Measurements from ENCODE around the gene TMEM43. TPM values are rescaled to one million over a fixed set of nuclear protein-coding genes. Genes with fewer than 3 reads are reported as not detected.

TMEM43 gene
- total and polyA plus RNA-seq, 8 donors, result 11.2 to 31.2 (median 17.6) TPM

DNA sequence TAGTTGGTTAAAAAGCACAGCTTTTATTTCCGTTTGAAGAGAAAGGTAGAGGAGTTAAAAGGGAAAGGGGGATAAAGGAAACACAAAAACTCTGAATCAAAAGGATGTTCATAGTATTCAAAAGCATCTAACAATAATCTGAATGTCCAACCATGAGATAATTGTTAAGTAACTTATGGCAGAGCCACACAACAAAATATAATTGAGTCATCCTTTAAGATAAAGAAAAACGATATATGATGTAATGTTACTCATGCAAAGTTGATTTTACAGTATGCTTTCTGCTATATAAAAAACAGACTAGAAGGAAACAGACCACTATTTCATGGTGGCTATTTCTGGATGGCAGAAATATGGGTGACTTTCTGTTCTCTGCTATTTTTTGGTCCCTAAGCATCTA lies 49.6 kb downstream of the TMEM43 start:
- TF ChIP-seq, protein P1, sequence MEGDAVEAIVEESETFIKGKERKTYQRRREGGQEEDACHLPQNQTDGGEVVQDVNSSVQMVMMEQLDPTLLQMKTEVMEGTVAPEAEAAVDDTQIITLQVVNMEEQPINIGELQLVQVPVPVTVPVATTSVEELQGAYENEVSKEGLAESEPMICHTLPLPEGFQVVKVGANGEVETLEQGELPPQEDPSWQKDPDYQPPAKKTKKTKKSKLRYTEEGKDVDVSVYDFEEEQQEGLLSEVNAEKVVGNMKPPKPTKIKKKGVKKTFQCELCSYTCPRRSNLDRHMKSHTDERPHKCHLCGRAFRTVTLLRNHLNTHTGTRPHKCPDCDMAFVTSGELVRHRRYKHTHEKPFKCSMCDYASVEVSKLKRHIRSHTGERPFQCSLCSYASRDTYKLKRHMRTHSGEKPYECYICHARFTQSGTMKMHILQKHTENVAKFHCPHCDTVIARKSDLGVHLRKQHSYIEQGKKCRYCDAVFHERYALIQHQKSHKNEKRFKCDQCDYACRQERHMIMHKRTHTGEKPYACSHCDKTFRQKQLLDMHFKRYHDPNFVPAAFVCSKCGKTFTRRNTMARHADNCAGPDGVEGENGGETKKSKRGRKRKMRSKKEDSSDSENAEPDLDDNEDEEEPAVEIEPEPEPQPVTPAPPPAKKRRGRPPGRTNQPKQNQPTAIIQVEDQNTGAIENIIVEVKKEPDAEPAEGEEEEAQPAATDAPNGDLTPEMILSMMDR (IDR thresholded peaks at IDR 0.05), result no peak
- no peak overlapping the region for H3K27ac ChIP-seq
- ATAC-seq (no peak), DNase-seq (no peak), FAIRE-seq (no peak)
- intact Hi-C loops (cut with DNase I), result no loop called here
- H3K27me3 ChIP-seq, result no peaks in the 10 kb centered on the region
- H3K4me1 ChIP-seq, result peaks cover 4 to 21% (median 12%) of the 10 kb centered on the region in 3 donors
- WGBS, 2 donors, result 58 to 59% methylated on average over 2 of the region's 2 CpGs
- H3K4me3 ChIP-seq, result no peak overlapping the region
- H3K36me3 ChIP-seq, result peaks cover 6 to 31% (median 27%) of the 10 kb centered on the region in 3 donors
- H3K9me3 ChIP-seq, result no peaks in the 10 kb centered on the region

GRCh38 chr3:14175383-14176037 lies 50.7 kb downstream of the TMEM43 start:
- peaks cover 6 to 21% (median 18%) of the 10 kb centered on the region in 3 donors for H3K36me3 ChIP-seq
- H3K9me3 ChIP-seq, result no peaks in the 10 kb centered on the region
- FAIRE-seq, result no peak
- no peak for ATAC-seq
- TF ChIP-seq, protein P1 (IDR thresholded peaks at IDR 0.05), result no peak
- intact Hi-C loops (cut with DNase I), result no loop called here
- H3K27me3 ChIP-seq, result no peaks in the 10 kb centered on the region
- H3K4me1 ChIP-seq, result peaks cover 8 to 29% (median 16%) of the 10 kb centered on the region in 3 donors
- no peak overlapping the region for H3K27ac ChIP-seq
- H3K4me3 ChIP-seq, result no peak overlapping the region
- WGBS, 2 donors, result 56 to 66% methylated on average over 3 of the region's 3 CpGs
- DNase-seq, result no peak

DNA sequence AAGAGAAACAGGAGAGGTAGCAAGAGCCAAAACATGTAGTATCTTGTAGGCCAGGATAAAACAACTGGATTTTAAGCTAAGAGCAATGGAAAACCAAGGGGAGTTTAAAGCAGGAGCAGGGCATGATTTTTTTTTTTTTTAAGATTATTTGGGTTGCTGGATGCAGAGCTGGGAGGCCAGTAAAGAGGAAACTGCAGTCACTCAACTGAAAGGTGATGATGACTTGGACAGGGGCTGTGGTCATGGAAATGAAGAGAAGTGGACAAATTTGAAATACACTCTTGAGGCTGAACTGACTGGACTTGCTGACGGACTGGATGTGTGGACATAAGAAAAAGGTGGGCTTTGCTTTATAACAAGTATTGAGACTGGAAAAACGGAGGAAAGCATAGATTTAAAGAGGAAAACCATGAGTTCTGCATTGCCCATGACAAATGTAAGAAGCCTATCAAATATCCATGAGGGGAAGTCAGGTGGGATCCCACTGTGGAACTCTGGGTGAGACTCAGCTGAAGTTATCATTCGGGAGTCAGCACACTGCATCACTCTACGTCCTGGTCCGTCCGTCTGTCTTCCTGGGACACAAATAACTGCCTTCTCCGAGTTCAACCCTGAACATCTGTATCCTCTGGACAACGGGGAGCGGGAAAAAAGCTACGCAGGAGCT lies 52.9 kb downstream of the TMEM43 start:
- H3K27ac ChIP-seq, result peak overlapping the region; percentile 92 to 94 (median 93)
- 3% methylated on average over 10 of the region's 10 CpGs for WGBS, 2 donors
- DNase-seq (no peak), FAIRE-seq (no peak), ATAC-seq (peak in 2 of 4 donors; percentile 24 to 28)
- peaks cover 0 to 13% (median 0%) of the 10 kb centered on the region in 3 donors for H3K36me3 ChIP-seq
- peaks cover 8 to 29% (median 16%) of the 10 kb centered on the region in 3 donors for H3K4me1 ChIP-seq
- H3K27me3 ChIP-seq, result no peaks in the 10 kb centered on the region
- intact Hi-C loops (cut with DNase I), result no loop called here
- TF ChIP-seq, protein P1 (IDR thresholded peaks at IDR 0.05), result no peak
- H3K9me3 ChIP-seq, result no peaks in the 10 kb centered on the region
- peak overlapping the region; percentile 84 to 94 (median 88) for H3K4me3 ChIP-seq

- TF ChIP-seq, protein P1 (IDR thresholded peaks at IDR 0.05), result no peak
- H3K27me3 ChIP-seq, result no peaks in the 10 kb centered on the region
- ATAC-seq, result peak; percentile 98 to 100 (median 99)
- H3K9me3 ChIP-seq, result no peaks in the 10 kb centered on the region
- peaks cover 0 to 17% (median 0%) of the 10 kb centered on the region in 3 donors for H3K36me3 ChIP-seq
- intact Hi-C loops (cut with DNase I), result no loop called here
- peak; percentile 97 for FAIRE-seq
- peaks cover 8 to 29% (median 16%) of the 10 kb centered on the region in 3 donors for H3K4me1 ChIP-seq
- peak within 1 kb of the TSS; percentile 84 to 94 (median 88) for H3K4me3 ChIP-seq
- DNase-seq, result peak; percentile 95 to 99 (median 98)
- 0% methylated on average over 69 to 78 of the region's 78 CpGs for WGBS, 2 donors
- H3K27ac ChIP-seq, result peak within 1 kb of the TSS; percentile 92 to 94 (median 93)
Observed at GRCh38 chr3:14178247-14179113, 53.6 kb downstream of the TMEM43 start, which contains the start of the genes LSM3 and XPC. TSS of gene LSM3 (plus strand) at chr3:14178817. CDS start at chr3:14178861, 44 bp downstream. TSS of gene XPC (minus strand) at chr3:14178601. CDS start at chr3:14178568, 33 bp downstream.
